ENCODE data around the gene EMC10. TPM values are rescaled to one million over a fixed set of nuclear protein-coding genes. Genes with fewer than 3 reads are reported as not detected.

Gene EMC10
- total RNA-seq, 2 donors from 2014 or later: 135 to 286 TPM

DNA sequence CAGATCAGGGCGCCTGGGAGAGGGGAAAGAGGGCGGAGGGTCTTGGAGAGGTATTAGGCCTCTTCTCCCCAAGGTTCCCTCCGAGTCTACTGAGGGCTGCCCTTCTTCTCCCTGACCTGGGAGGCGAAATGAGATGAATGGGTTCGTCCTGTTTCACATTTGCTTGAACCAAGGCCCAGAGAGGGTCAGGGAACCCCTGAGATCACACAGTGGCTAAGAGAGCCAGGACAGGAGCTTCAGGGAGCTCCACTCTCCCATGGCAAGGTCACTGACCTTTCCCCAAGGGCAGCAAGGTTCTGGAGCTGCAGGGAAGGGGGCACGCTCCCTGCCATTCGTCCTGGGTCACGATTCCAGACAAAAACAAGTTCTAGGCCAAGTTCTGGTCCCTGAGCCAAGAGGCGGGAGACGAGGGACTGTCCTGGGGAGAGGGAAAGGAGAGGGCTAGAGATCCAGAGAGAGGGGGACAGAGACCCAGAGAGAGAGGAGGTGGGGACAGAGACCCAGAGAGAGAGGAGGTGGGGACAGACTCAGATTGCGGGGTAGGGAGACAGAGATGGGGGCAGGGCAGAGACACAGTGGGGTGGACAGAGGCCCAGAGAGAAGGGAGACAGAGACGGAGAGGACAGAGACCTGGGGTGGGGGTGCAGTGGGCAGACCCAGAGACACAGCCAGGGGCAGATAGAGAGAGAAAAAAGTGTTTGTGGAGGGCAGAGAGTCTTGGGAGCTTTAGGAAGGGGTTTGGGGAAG lies 36.9 kb downstream of the EMC10 start:
- TF ChIP-seq, protein P1, sequence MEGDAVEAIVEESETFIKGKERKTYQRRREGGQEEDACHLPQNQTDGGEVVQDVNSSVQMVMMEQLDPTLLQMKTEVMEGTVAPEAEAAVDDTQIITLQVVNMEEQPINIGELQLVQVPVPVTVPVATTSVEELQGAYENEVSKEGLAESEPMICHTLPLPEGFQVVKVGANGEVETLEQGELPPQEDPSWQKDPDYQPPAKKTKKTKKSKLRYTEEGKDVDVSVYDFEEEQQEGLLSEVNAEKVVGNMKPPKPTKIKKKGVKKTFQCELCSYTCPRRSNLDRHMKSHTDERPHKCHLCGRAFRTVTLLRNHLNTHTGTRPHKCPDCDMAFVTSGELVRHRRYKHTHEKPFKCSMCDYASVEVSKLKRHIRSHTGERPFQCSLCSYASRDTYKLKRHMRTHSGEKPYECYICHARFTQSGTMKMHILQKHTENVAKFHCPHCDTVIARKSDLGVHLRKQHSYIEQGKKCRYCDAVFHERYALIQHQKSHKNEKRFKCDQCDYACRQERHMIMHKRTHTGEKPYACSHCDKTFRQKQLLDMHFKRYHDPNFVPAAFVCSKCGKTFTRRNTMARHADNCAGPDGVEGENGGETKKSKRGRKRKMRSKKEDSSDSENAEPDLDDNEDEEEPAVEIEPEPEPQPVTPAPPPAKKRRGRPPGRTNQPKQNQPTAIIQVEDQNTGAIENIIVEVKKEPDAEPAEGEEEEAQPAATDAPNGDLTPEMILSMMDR (IDR thresholded peaks at IDR 0.05): no peak
- TF ChIP-seq POLR2AphosphoS5 (IDR thresholded peaks at IDR 0.05) (no peak), POLR2A (IDR thresholded peaks at IDR 0.05) (no peak)
- H3K4me1 ChIP-seq (replicated peaks): peaks cover 4% of the 10 kb centered on the region
- H3K27ac ChIP-seq: no peak overlapping the region
- H3K27me3 ChIP-seq (replicated peaks; ENCODE audit: insufficient read depth): no peaks in the 10 kb centered on the region
- no peak for DNase-seq (ENCODE audit: low spot score)
- no peaks in the 10 kb centered on the region for H3K36me3 ChIP-seq
- H3K9me3 ChIP-seq: no peaks in the 10 kb centered on the region
- no peak overlapping the region for H3K4me3 ChIP-seq
- intact Hi-C loops (cut with DNase I): no loop called here
- WGBS: 65% methylated on average over 12 of the region's 12 CpGs

DNA sequence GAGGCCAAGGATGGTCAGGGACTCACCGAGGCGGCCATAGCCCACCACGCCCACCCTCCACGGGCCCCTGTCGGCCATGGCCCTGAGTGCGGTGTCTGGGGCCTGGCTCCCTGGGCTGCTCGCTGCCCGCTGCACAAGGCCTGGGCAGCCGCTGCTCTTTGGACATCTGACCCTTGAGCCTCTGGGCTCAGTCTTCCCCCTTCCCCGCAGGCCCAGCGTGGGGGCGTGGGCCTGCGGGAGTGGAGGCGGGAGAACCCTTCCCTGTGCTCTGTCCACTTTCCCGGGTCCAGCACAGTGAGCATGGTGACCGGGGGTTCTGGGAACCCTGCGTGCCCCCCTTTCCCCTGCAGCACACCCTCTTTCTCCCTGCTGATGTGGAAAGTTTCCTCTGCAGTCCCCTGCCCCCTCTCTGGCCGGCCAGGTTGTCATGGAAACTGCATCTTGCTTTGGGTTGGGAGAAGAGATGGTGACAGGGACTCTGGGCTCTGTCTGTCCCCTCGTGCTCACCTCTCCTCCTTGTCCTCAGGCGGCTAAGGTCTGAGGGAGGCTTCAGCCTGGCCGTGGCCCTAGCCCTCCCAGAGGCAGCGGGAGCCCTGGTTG lies 37.5 kb downstream of the EMC10 start, which contains the start of gene ASPDH:
Gene ASPDH, minus strand, starts transcription at position 168 of the 600 bp plus-strand sequence. Its CDS starts 90 bp downstream, at position 78.
- no peak for TF ChIP-seq POLR2A (IDR thresholded peaks at IDR 0.05)
- no peak for TF ChIP-seq POLR2AphosphoS5 (IDR thresholded peaks at IDR 0.05)
- TF ChIP-seq, protein P1 (IDR thresholded peaks at IDR 0.05): no peak
- Histone ChIP-seq H3K4me3 (no peak within 1 kb of the TSS), H3K27me3 (replicated peaks; ENCODE audit: insufficient read depth) (no peaks in the 10 kb centered on the region), H3K9me3 (no peaks in the 10 kb centered on the region), H3K36me3 (no peaks in the 10 kb centered on the region), H3K4me1 (replicated peaks) (peaks cover 4% of the 10 kb centered on the region), H3K27ac (no peak within 1 kb of the TSS)
- no peak for DNase-seq (ENCODE audit: low spot score)
- intact Hi-C loops (cut with DNase I): no loop called here
- 43% methylated on average over 21 of the region's 22 CpGs for WGBS

DNA sequence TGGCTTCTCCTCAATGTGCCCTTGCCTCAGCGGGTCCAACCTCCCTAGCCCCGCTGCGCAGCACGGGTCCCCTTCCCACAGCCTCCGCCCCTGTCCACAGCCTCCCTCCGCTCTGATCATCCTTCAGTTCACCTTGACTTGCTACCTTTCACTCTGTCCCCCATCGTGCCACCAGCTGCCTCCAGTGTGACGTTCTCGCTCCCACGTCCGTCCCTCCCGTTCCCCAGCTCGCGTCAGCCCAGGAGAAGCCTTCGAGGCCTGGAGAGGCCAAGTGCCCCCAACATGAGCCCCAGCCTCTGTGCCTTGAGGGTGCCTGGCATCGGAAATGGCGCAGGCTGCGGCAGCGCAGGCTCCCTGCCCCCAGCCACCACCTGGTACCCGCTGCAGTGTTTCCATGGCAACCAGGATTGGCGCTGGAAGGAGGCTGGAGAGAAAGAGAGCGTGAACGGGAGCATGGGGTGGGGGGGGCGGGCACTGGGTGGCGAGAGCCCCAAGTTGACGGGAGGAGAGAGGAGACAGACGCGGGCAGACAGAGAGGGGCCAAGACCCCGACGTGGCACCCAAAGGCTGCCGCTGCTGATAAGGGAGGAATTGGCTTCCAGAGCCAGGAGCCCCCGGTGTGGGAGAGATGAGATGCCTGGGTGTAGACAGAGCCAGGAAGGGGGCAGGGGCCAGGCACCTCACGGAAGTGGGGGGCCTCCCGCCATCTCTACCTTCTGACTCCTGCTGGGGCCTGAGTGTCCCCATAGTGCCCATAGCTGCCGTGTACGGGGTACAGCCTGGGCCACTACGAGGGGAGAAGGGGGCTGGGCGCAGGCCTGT lies 38.2 kb downstream of the EMC10 start:
- TF ChIP-seq, protein P1 (IDR thresholded peaks at IDR 0.05): no peak
- TF ChIP-seq POLR2A (IDR thresholded peaks at IDR 0.05) (no peak), POLR2AphosphoS5 (IDR thresholded peaks at IDR 0.05) (no peak)
- no peak for DNase-seq (ENCODE audit: low spot score)
- no peaks in the 10 kb centered on the region for H3K36me3 ChIP-seq
- H3K27ac ChIP-seq: no peak overlapping the region
- peaks cover 4% of the 10 kb centered on the region for H3K4me1 ChIP-seq (replicated peaks)
- H3K9me3 ChIP-seq: no peaks in the 10 kb centered on the region
- WGBS: 35% methylated on average over 38 of the region's 38 CpGs
- intact Hi-C loops (cut with DNase I): no loop called here
- no peak overlapping the region for H3K4me3 ChIP-seq
- H3K27me3 ChIP-seq (replicated peaks; ENCODE audit: insufficient read depth): no peaks in the 10 kb centered on the region

DNA sequence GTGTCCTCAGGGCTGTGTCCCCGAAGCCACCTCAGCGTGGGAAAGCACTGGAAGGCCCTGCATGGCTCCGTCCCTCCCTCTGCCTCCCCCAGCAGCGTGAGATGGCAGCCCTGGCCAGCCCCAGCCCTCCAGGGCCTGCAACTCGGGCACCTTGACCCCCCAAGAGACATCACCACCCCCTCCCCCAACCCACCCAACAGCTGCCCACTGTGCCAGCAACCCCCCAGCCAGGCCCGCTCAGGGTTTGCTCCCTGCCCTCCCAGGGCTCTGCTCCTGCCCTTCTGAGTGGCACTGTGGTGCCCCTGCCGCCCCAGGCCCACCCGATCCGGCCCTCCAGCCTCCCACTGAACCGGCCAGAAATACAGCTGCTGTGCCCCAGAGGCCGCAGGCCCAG lies 38.9 kb downstream of the EMC10 start:
- WGBS: 95% methylated on average over 4 of the region's 11 CpGs
- H3K27me3 ChIP-seq (replicated peaks; ENCODE audit: insufficient read depth): no peaks in the 10 kb centered on the region
- no peak for DNase-seq (ENCODE audit: low spot score)
- TF ChIP-seq POLR2A (IDR thresholded peaks at IDR 0.05) (no peak), POLR2AphosphoS5 (IDR thresholded peaks at IDR 0.05) (no peak)
- TF ChIP-seq, protein P1 (IDR thresholded peaks at IDR 0.05): no peak
- H3K4me1 ChIP-seq (replicated peaks): peaks cover 3% of the 10 kb centered on the region
- intact Hi-C loops (cut with DNase I): no loop called here
- H3K27ac ChIP-seq: no peak overlapping the region
- H3K4me3 ChIP-seq: no peak overlapping the region
- no peaks in the 10 kb centered on the region for H3K36me3 ChIP-seq
- H3K9me3 ChIP-seq: no peaks in the 10 kb centered on the region

Measured in prostate gland (tissue), 2 donors.